ENCODE results near the gene ASB1.
A peak's percentile ranks its signal among the peaks of the same experiment; 100 is the strongest.

DNA sequence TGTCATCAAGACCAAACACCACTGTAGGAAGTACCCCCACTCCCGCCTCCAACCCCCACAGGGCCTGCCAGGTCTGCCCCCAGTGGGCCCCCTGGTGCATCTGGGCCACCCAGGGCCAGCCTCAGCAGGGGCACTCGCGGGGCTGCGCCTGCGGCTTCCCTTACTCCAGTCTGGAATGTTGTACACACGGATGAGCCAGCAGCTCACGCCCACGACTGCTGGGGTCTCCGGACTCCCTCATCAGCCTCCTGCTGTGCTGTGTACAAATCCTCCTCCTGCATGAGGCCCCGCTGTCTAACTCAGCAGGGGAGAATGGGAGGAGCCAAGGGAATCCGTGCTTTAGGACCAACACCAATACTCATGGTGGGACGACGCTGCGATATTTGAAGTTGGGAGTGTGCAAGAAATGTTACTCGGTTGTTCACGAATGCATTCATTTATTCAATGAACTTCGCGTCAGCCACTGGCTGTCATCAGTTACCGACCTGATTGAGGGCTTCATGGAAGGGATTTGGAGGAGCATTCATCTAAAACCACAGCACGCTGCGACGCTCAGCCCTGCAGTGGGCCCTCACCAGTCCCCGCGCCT is 654 bp upstream of the ASB1 start:
- TF ChIP-seq PKNOX1 (IDR thresholded peaks at IDR 0.05) (peak; percentile 33; the same call in 1 of the 2 replicates), FOXK2 (IDR thresholded peaks at IDR 0.05) (no peak), SP1 (IDR thresholded peaks at IDR 0.05) (no peak), SUZ12 (IDR thresholded peaks at IDR 0.05) (no peak), HDGF (IDR thresholded peaks at IDR 0.05; ENCODE audit: borderline replicate concordance) (no peak), TARDBP (IDR thresholded peaks at IDR 0.05) (no peak), ARNT (IDR thresholded peaks at IDR 0.05) (no peak), ELF4 (IDR thresholded peaks at IDR 0.05) (no peak), ZNF384 (IDR thresholded peaks at IDR 0.05) (no peak), FOXM1 (IDR thresholded peaks at IDR 0.05; ENCODE audit: borderline replicate concordance) (no peak), NFRKB (IDR thresholded peaks at IDR 0.05) (no peak), FOXA1 (IDR thresholded peaks at IDR 0.05) (no peak), BHLHE40 (IDR thresholded peaks at IDR 0.05; ENCODE audit: borderline replicate concordance) (no peak)
